HG02798 (cell line): Measurements from ENCODE around the gene PACRG.

ENCODE experiments used
- ATAC-seq: cut with Tn5 transposase; IDR thresholded peaks from one replicate; pipeline ENCODE4 v1.9.1; 2021; ENCODE audit warnings: mild to moderate bottlenecking; ENCODE audit not compliant: unreplicated experiment, poor library complexity

Gene PACRG

GRCh38 chr6:163062790-163063189, 335.0 kb downstream of the PACRG start:
- ATAC-seq = no peak

GRCh38 chr6:163063561-163063960, 335.8 kb downstream of the PACRG start:
- no peak for ATAC-seq

- no peak for ATAC-seq
These were observed 336.6 kb downstream of the PACRG start for GRCh38 chr6:163064397-163064796.

- ATAC-seq = no peak
These were observed 338.4 kb downstream of the PACRG start for GRCh38 chr6:163066200-163066599.

- ATAC-seq = no peak
These were observed 349.4 kb downstream of the PACRG start for GRCh38 chr6:163077134-163077533.

GRCh38 chr6:163078712-163079111, 350.9 kb downstream of the PACRG start:
- ATAC-seq = no peak

GRCh38 chr6:163080228-163080627, 352.5 kb downstream of the PACRG start:
- ATAC-seq = no peak

- ATAC-seq = no peak
These were observed 355.4 kb downstream of the PACRG start for GRCh38 chr6:163083141-163083540.

GRCh38 chr6:163085426-163085825, 357.7 kb downstream of the PACRG start:
- ATAC-seq = no peak

GRCh38 chr6:163085861-163086623, 358.3 kb downstream of the PACRG start:
- ATAC-seq = no peak

- ATAC-seq = no peak
These were observed 358.8 kb downstream of the PACRG start for GRCh38 chr6:163086624-163086920.

- no peak for ATAC-seq
These were observed 360.2 kb downstream of the PACRG start for GRCh38 chr6:163087981-163088380.

- ATAC-seq = no peak
These were observed 365.1 kb downstream of the PACRG start for GRCh38 chr6:163092876-163093275.

- ATAC-seq = no peak
These were observed 367.1 kb downstream of the PACRG start for GRCh38 chr6:163094881-163095280.

- no peak for ATAC-seq
These were observed 367.6 kb downstream of the PACRG start for GRCh38 chr6:163095401-163095800.

- ATAC-seq = no peak
These were observed 371.2 kb downstream of the PACRG start for GRCh38 chr6:163098827-163099479.

GRCh38 chr6:163099621-163100171, 371.9 kb downstream of the PACRG start:
- no peak for ATAC-seq

- ATAC-seq = no peak
These were observed 372.5 kb downstream of the PACRG start for GRCh38 chr6:163100259-163100658.

GRCh38 chr6:163113358-163113962, 385.7 kb downstream of the PACRG start:
- no peak for ATAC-seq

- no peak for ATAC-seq
These were observed 391.2 kb downstream of the PACRG start for GRCh38 chr6:163118941-163119340.

GRCh38 chr6:163120223-163120622, 392.4 kb downstream of the PACRG start:
- no peak for ATAC-seq
